ENCODE data around the gene ARFRP1. TPM values are rescaled to one million over a fixed set of nuclear protein-coding genes. Genes with fewer than 3 reads are reported as not detected.

ARFRP1 gene
- total and polyA plus RNA-seq, 2 of the 13 experiments (the other 11 are each of a cell fraction or from before 2014, with no cell fraction given) = 32.0 to 51.1 TPM

DNA sequence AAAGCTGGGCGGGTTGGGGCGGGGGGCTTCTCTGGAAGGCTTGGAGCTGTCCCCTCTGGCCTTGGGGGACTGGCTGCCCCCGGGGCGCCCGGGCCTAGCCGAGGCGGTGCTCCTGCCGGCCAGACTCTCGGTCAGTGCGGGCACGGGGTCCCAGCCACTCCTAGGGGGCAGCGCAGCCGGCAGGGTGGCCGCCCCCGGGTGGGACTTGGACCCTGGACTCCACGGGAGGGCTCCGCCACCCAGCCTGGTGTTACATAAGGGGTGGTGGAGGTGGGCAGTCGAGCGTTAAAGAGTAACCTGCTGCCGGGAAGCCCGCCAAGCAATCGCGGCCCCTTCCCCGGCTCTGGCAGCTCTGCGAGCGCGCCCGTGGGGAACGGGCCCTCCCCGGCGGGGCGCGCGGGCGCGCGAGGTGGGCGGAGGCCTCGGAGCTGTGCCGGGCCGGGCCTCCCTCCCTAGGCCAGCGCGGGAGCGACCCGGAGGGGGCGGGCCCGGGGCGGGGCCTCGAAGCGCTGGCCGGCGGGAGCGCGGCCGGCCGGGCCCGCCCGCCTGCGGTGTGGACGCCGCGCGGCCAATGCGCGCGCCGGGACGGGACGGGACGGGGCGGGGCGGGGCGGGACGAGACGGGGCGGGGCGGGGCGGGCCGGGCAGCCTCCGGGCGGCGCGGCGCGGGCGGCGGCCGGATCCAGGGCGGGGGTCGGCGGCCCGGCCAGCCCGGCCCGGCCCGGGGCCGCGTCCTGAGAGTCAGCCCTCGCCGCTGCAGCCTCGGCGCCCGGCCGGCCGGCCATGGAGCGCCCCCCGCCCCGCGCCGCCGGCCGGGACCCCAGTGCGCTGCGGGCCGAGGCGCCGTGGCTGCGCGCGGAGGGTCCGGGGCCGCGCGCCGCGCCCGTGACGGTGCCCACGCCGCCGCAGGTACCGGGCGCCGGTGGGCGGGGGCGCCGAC, 31.6 kb upstream of the ARFRP1 start, which contains the start of gene SLC2A4RG (continued):
- TF ChIP-seq, protein P1, sequence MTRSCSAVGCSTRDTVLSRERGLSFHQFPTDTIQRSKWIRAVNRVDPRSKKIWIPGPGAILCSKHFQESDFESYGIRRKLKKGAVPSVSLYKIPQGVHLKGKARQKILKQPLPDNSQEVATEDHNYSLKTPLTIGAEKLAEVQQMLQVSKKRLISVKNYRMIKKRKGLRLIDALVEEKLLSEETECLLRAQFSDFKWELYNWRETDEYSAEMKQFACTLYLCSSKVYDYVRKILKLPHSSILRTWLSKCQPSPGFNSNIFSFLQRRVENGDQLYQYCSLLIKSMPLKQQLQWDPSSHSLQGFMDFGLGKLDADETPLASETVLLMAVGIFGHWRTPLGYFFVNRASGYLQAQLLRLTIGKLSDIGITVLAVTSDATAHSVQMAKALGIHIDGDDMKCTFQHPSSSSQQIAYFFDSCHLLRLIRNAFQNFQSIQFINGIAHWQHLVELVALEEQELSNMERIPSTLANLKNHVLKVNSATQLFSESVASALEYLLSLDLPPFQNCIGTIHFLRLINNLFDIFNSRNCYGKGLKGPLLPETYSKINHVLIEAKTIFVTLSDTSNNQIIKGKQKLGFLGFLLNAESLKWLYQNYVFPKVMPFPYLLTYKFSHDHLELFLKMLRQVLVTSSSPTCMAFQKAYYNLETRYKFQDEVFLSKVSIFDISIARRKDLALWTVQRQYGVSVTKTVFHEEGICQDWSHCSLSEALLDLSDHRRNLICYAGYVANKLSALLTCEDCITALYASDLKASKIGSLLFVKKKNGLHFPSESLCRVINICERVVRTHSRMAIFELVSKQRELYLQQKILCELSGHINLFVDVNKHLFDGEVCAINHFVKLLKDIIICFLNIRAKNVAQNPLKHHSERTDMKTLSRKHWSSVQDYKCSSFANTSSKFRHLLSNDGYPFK (CRISPR knock-in tag; IDR thresholded peaks at IDR 0.05; ENCODE audit: borderline replicate concordance) = no peak
- TF ChIP-seq SNAPC2 (CRISPR knock-in tag; IDR thresholded peaks at IDR 0.05) (no peak; the same call in 1 of the 2 replicates), ZSCAN30 (CRISPR knock-in tag; IDR thresholded peaks at IDR 0.05) (0 out of 2 replicates have a peak, but pooled peaks have one; percentile 39), ZNF317 (CRISPR knock-in tag; IDR thresholded peaks at IDR 0.05) (no peak), ONECUT2 (CRISPR knock-in tag; IDR thresholded peaks at IDR 0.05) (peak; percentile 72), ZSCAN29 (CRISPR knock-in tag; conservative IDR thresholded peaks at IDR 0.05) (peak; percentile 48; the same call in 1 of the 2 replicates), SAFB2 (CRISPR knock-in tag; IDR thresholded peaks at IDR 0.05; ENCODE audit: borderline replicate concordance, low read depth) (peak; percentile 49; the same call in 1 of the 2 replicates), ZNF747 (CRISPR knock-in tag; IDR thresholded peaks at IDR 0.05; ENCODE audit: borderline replicate concordance) (peak; percentile 61; the same call in 1 of the 2 replicates), NFKBIZ (CRISPR knock-in tag; IDR thresholded peaks at IDR 0.05) (peak; percentile 87; the same call in 1 of the 2 replicates), JUNB (CRISPR knock-in tag; IDR thresholded peaks at IDR 0.05; ENCODE audit: borderline replicate concordance) (no peak), SYNCRIP (IDR thresholded peaks at IDR 0.05; ENCODE audit: insufficient read depth, low read depth, low read length) (no peak)
- TF ChIP-seq, protein P2, sequence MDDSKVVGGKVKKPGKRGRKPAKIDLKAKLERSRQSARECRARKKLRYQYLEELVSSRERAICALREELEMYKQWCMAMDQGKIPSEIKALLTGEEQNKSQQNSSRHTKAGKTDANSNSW (CRISPR knock-in tag; IDR thresholded peaks at IDR 0.05; ENCODE audit: borderline replicate concordance) = 0 out of 2 replicates have a peak, but pooled peaks have one; percentile 9
- TF ChIP-seq, protein P3, sequence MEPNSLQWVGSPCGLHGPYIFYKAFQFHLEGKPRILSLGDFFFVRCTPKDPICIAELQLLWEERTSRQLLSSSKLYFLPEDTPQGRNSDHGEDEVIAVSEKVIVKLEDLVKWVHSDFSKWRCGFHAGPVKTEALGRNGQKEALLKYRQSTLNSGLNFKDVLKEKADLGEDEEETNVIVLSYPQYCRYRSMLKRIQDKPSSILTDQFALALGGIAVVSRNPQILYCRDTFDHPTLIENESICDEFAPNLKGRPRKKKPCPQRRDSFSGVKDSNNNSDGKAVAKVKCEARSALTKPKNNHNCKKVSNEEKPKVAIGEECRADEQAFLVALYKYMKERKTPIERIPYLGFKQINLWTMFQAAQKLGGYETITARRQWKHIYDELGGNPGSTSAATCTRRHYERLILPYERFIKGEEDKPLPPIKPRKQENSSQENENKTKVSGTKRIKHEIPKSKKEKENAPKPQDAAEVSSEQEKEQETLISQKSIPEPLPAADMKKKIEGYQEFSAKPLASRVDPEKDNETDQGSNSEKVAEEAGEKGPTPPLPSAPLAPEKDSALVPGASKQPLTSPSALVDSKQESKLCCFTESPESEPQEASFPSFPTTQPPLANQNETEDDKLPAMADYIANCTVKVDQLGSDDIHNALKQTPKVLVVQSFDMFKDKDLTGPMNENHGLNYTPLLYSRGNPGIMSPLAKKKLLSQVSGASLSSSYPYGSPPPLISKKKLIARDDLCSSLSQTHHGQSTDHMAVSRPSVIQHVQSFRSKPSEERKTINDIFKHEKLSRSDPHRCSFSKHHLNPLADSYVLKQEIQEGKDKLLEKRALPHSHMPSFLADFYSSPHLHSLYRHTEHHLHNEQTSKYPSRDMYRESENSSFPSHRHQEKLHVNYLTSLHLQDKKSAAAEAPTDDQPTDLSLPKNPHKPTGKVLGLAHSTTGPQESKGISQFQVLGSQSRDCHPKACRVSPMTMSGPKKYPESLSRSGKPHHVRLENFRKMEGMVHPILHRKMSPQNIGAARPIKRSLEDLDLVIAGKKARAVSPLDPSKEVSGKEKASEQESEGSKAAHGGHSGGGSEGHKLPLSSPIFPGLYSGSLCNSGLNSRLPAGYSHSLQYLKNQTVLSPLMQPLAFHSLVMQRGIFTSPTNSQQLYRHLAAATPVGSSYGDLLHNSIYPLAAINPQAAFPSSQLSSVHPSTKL (CRISPR knock-in tag; IDR thresholded peaks at IDR 0.05) = peak; percentile 81
- TF ChIP-seq, protein P4, sequence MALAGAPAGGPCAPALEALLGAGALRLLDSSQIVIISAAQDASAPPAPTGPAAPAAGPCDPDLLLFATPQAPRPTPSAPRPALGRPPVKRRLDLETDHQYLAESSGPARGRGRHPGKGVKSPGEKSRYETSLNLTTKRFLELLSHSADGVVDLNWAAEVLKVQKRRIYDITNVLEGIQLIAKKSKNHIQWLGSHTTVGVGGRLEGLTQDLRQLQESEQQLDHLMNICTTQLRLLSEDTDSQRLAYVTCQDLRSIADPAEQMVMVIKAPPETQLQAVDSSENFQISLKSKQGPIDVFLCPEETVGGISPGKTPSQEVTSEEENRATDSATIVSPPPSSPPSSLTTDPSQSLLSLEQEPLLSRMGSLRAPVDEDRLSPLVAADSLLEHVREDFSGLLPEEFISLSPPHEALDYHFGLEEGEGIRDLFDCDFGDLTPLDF (CRISPR knock-in tag; IDR thresholded peaks at IDR 0.05) = peak; percentile 85
